Measurements from ENCODE around the gene ZFAND2A. TPM values are rescaled to one million over a fixed set of nuclear protein-coding genes. Genes with fewer than 3 reads are reported as not detected.

Gene ZFAND2A
- total RNA-seq, 1 experiment from 2014 or later: 14.5 TPM

- TF ChIP-seq, protein P1, sequence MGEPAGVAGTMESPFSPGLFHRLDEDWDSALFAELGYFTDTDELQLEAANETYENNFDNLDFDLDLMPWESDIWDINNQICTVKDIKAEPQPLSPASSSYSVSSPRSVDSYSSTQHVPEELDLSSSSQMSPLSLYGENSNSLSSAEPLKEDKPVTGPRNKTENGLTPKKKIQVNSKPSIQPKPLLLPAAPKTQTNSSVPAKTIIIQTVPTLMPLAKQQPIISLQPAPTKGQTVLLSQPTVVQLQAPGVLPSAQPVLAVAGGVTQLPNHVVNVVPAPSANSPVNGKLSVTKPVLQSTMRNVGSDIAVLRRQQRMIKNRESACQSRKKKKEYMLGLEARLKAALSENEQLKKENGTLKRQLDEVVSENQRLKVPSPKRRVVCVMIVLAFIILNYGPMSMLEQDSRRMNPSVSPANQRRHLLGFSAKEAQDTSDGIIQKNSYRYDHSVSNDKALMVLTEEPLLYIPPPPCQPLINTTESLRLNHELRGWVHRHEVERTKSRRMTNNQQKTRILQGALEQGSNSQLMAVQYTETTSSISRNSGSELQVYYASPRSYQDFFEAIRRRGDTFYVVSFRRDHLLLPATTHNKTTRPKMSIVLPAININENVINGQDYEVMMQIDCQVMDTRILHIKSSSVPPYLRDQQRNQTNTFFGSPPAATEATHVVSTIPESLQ (CRISPR knock-in tag; IDR thresholded peaks at IDR 0.05): no peak
These were observed 32.2 kb upstream of the ZFAND2A start (continued) for GRCh38 chr7:1192171-1192676.

DNA sequence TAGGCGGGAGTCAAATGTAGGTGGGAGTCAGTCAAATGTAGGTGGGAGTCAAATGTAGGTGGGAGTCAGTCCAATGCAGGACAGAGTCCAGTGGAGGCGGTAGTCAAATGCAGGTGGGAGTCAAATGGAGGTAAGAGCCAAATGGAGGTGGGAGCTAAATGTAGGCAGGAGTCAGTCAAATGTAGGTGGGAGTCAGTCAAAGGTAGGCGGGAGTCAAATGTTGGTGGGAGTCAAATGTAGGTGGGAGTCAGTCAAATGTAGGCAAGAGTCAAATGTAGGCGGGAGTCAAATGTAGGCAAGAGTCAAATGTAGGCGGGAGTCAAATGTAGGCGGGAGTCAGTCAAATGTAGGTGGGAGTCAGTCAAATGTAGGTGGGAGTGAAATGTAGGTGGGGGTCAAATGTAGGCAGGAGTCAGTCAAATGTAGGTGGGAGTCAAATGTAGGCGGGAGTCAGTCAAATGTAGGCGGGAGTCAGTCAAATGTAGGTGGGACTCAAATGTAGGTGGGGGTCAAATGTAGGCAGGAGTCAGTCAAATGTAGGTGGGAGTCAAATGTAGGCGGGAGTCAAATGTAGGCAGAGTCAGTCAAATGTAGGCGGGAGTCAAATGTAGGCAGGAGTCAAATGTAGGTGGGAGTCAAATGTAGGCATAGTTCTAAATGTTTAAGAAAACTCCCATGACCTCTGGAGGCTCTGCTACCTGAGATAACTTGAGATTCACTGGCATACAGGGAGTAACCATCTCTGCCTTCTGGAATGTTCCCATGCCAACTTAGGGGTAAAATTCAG, 30.2 kb upstream of the ZFAND2A start:
- ChIA-PET CTCF (interaction anchor here (5.6 kb wide), 1 partner anchor 14 kb away, joined by 25 read pairs; no protein-coding TSS in a partner anchor), POLR2A (no interaction called here)
- DNase-seq (ENCODE audit: low spot score) (no peak), ATAC-seq (no peak)
- H3K36me3 Mint-ChIP-seq: 0 out of 2 replicates have a peak, but pooled peaks cover 3% of the 10 kb centered on the region
- H3K27me3 Mint-ChIP-seq (ENCODE audit: low read depth): peaks cover 10% of the 10 kb centered on the region
- no peaks in the 10 kb centered on the region for H3K4me1 Mint-ChIP-seq
- peaks cover 28% of the 10 kb centered on the region for H3K9me3 Mint-ChIP-seq
- no peak overlapping the region for H3K27ac Mint-ChIP-seq
- H3K4me3 Mint-ChIP-seq: no peak overlapping the region
- no peak for TF ChIP-seq MAX (CRISPR knock-in tag; IDR thresholded peaks at IDR 0.05)
- no peak for TF ChIP-seq ETV6 (CRISPR knock-in tag; IDR thresholded peaks at IDR 0.05)
- TF ChIP-seq, protein P2, sequence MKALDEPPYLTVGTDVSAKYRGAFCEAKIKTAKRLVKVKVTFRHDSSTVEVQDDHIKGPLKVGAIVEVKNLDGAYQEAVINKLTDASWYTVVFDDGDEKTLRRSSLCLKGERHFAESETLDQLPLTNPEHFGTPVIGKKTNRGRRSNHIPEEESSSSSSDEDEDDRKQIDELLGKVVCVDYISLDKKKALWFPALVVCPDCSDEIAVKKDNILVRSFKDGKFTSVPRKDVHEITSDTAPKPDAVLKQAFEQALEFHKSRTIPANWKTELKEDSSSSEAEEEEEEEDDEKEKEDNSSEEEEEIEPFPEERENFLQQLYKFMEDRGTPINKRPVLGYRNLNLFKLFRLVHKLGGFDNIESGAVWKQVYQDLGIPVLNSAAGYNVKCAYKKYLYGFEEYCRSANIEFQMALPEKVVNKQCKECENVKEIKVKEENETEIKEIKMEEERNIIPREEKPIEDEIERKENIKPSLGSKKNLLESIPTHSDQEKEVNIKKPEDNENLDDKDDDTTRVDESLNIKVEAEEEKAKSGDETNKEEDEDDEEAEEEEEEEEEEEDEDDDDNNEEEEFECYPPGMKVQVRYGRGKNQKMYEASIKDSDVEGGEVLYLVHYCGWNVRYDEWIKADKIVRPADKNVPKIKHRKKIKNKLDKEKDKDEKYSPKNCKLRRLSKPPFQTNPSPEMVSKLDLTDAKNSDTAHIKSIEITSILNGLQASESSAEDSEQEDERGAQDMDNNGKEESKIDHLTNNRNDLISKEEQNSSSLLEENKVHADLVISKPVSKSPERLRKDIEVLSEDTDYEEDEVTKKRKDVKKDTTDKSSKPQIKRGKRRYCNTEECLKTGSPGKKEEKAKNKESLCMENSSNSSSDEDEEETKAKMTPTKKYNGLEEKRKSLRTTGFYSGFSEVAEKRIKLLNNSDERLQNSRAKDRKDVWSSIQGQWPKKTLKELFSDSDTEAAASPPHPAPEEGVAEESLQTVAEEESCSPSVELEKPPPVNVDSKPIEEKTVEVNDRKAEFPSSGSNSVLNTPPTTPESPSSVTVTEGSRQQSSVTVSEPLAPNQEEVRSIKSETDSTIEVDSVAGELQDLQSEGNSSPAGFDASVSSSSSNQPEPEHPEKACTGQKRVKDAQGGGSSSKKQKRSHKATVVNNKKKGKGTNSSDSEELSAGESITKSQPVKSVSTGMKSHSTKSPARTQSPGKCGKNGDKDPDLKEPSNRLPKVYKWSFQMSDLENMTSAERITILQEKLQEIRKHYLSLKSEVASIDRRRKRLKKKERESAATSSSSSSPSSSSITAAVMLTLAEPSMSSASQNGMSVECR (CRISPR knock-in tag; IDR thresholded peaks at IDR 0.05; ENCODE audit: borderline replicate concordance): no peak
- no peak for TF ChIP-seq GABPB1 (CRISPR knock-in tag; IDR thresholded peaks at IDR 0.05)
- no peak for TF ChIP-seq ESRRA (CRISPR knock-in tag; IDR thresholded peaks at IDR 0.05; ENCODE audit: borderline replicate concordance)
- TF ChIP-seq SMAD3 (CRISPR knock-in tag; IDR thresholded peaks at IDR 0.05; ENCODE audit: borderline replicate concordance): no peak
- TF ChIP-seq CTCF (IDR thresholded peaks at IDR 0.05): no peak
- no peak for TF ChIP-seq ZNF317 (CRISPR knock-in tag; IDR thresholded peaks at IDR 0.05; ENCODE audit: borderline replicate concordance, low read depth)
- no peak for TF ChIP-seq ZNF396 (CRISPR knock-in tag; IDR thresholded peaks at IDR 0.05; ENCODE audit: borderline replicate concordance)
- no peak for TF ChIP-seq NR3C1 (CRISPR knock-in tag; conservative IDR thresholded peaks at IDR 0.05; ENCODE audit: low read depth)
- no peak for TF ChIP-seq E2F1 (CRISPR knock-in tag; IDR thresholded peaks at IDR 0.05)
- no peak for TF ChIP-seq CBFB (CRISPR knock-in tag; IDR thresholded peaks at IDR 0.05; ENCODE audit: low read depth)
- TF ChIP-seq STAT6 (CRISPR knock-in tag; conservative IDR thresholded peaks at IDR 0.05; ENCODE audit: low read depth): no peak
- no peak for TF ChIP-seq ZNF512 (CRISPR knock-in tag; IDR thresholded peaks at IDR 0.05; ENCODE audit: borderline replicate concordance)
- TF ChIP-seq CREB1 (CRISPR knock-in tag; IDR thresholded peaks at IDR 0.05): no peak
- no peak for TF ChIP-seq ZNF671 (CRISPR knock-in tag; IDR thresholded peaks at IDR 0.05)

Data from WTC11 (cell line).